Kidney (tissue), 14 donors: ENCODE data around the gene ID2. TPM values are rescaled to one million over a fixed set of nuclear protein-coding genes. Genes with fewer than 3 reads are reported as not detected.

ENCODE experiments used
- DNase-seq, 5 donors: peaks; one replicate each; pipeline ENCODE4 v3.0.0-alpha.2; 2013 to 2020
- FAIRE-seq: peaks from 2 replicates; lab custom pipeline; 2012; peaks lifted over from hg19 to GRCh38; lab: Jason Lieb, UNC
- H3K27ac ChIP-seq, 2 donors: one replicate each; pipeline ENCODE4 v1.7.0; 2013; ENCODE audit warnings: low read depth in 2 of 2, low read length in 2 of 2, inconsistent platforms in 1 of 2
- H3K27me3 ChIP-seq: one replicate; pipeline ENCODE4 v1.7.1; 2013; ENCODE audit warnings: low read length, inconsistent platforms; ENCODE audit not compliant: control insufficient read depth, insufficient read depth
- H3K36me3 ChIP-seq, 3 donors: one replicate each; pipeline versions ENCODE4 v1.7.0 to v1.7.1; 2013; ENCODE audit warnings: low read length in 3 of 3, control low read depth in 1 of 3, inconsistent platforms in 1 of 3; ENCODE audit not compliant: insufficient read depth in 3 of 3, control insufficient read depth in 2 of 3
- H3K4me1 ChIP-seq, 3 donors: one replicate each; pipeline versions ENCODE4 v1.7.0 to v1.7.1; 2013; ENCODE audit warnings: low read length in 3 of 3, inconsistent platforms in 1 of 3, low read depth in 1 of 3; ENCODE audit not compliant: control insufficient read depth in 2 of 3, insufficient read depth in 2 of 3
- H3K4me3 ChIP-seq, 3 donors: one replicate each; pipeline versions ENCODE4 v1.7.0 to v1.8.1; 2013; ENCODE audit warnings: low read length in 3 of 3, control low read depth in 1 of 3, inconsistent platforms in 1 of 3
- H3K9ac ChIP-seq, 3 donors: one replicate each; pipeline versions ENCODE4 v1.7.0 to v1.7.1; 2013; ENCODE audit warnings: low read length in 3 of 3, control low read depth in 1 of 3, inconsistent platforms in 1 of 3
- H3K9me3 ChIP-seq, 3 donors: one replicate each; pipeline versions ENCODE4 v1.7.0 to v1.7.1; 2013; ENCODE audit warnings: low read length in 3 of 3, control low read depth in 1 of 3, inconsistent platforms in 1 of 3; ENCODE audit not compliant: control insufficient read depth in 2 of 3, insufficient read depth in 1 of 3
- CTCF ChIP-seq: IDR thresholded peaks from 3 replicates; pipeline ENCODE4 v1.5.1; 2012; ENCODE audit warnings: mild to moderate bottlenecking, moderate library complexity, borderline replicate concordance; ENCODE audit not compliant: insufficient read depth; ENCODE audit errors: extremely low read depth
- intact Hi-C: fragments of 100-400 bp; cut with DNase I; formaldehyde crosslinking; loops from one replicate; pipeline ENCODE4 v1.11.1; 2022
- polyA plus RNA-seq: library from polyadenylated mRNA; stranded (reverse); fragments of 350-450 nt; fragmentation: Illumina TruSeq; extraction: RNeasy Lipid Tissue Mini Kit (QIAGEN cat#74804); gene quantifications from one replicate; pipeline ENCODE4 v1.2.3, GENCODE V29; 2014; ENCODE audit warnings: low read depth, low replicate concordance; ENCODE audit not compliant: insufficient read depth
- total RNA-seq: library from RNA; stranded (reverse); fragmentation: NEBNext Ultra II Directional; extraction: Animal tissue kit (Norgen Biotek cat#: 25700); gene quantifications from one replicate; pipeline ENCODE4 v1.2.1, GENCODE V29; 2021
- donor health status: control.
- donor health status: control.
- donor health status: control.
- donor health status: control.
- donor health status: control.
- donor health status: DM: yes; HTN: yes; CAD: no.
- donor health status: Normal renal cell carcinoma (clear cell type).

ID2 gene
- total and polyA plus RNA-seq, 2 donors from 2014 or later: 74.6 to 113 TPM

DNA sequence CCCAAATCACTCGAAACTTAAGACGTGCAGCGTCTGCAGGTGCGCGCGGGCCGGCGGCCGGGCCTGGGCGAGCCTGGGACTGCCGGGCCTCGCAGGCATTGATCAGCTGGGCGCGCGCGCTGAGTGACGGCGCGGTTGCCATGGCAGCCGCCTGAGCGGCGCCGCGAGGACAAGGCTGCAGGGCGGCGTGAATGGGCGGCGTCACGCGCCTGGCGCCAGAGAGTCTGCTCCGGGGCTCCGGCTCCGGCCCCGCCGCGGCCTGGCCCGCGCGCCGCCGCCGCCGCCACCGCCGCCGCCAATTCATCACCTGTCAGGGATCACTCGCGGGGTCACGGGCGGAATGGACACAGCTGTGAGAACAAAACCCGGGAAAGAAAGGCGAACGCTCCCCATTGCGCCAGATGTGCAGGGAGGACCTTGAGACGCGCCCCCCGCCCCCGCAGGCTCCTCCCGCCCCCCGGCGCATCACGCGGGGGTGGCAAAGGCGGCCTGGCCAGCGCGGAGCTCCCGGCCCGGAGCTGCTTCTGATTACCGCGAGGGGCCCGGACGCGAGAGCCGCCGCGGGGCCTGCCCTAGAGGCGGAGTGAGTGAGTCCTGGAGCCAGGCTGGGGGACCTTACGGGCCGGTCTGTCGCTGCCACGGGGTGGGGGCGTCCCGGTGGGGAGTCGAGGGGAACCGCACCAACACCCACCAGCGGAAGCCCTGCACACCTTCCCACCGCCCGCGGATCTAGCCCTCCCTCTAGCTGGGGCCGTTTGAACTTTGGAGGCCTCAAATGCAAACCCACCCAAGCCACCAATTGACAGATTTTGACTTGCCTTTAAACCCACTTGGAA, 2.9 kb upstream of the ID2 start:
- FAIRE-seq: no peak

DNA sequence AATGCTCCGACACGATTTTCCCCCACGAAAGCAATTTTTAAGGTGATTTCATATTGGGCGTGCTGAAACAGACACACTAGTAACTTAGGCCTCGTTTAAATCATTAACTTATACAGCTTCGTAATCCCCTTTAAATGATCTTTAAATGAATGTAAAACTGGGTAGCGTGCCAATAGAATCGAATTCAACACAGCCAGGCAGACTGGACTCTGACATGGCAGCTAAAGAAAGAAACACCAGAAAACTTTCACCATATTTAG, 2.4 kb upstream of the ID2 start:
- H3K36me3 ChIP-seq: no peaks in the 10 kb centered on the region
- H3K9me3 ChIP-seq: peaks cover 0 to 4% (median 0%) of the 10 kb centered on the region in 3 donors
- FAIRE-seq (no peak), DNase-seq (no peak)
- no peak for TF ChIP-seq CTCF
- peak overlapping the region; percentile 91 to 98 for H3K27ac ChIP-seq
- H3K4me1 ChIP-seq: peaks cover 2 to 23% (median 8%) of the 10 kb centered on the region in 3 donors
- H3K9ac ChIP-seq: peak overlapping the region; percentile 56 to 90 (median 83)
- no peaks in the 10 kb centered on the region for H3K27me3 ChIP-seq
- peak overlapping the region; percentile 69 to 78 (median 74) for H3K4me3 ChIP-seq
- intact Hi-C loops: no loop called here

More for the DNA sequence above, 2.9 kb upstream of the ID2 start:
- DNase-seq: peak; percentile 97 to 99 (median 98)
- peaks cover 2 to 23% (median 8%) of the 10 kb centered on the region in 3 donors for H3K4me1 ChIP-seq
- peaks cover 0 to 7% (median 0%) of the 10 kb centered on the region in 3 donors for H3K9me3 ChIP-seq
- no peak for TF ChIP-seq CTCF
- peak overlapping the region; percentile 91 to 98 for H3K27ac ChIP-seq
- H3K36me3 ChIP-seq: no peaks in the 10 kb centered on the region
- H3K9ac ChIP-seq: peak overlapping the region; percentile 56 to 90 (median 83)
- H3K27me3 ChIP-seq: no peaks in the 10 kb centered on the region
- intact Hi-C loops: no loop called here
- peak overlapping the region; percentile 69 to 78 (median 74) for H3K4me3 ChIP-seq

GRCh38 chr2:8679827-8680731, 1.8 kb upstream of the ID2 start:
- Histone ChIP-seq H3K27me3 (no peaks in the 10 kb centered on the region), H3K27ac (peak overlapping the region; percentile 91 to 98), H3K9me3 (no peaks in the 10 kb centered on the region), H3K36me3 (no peaks in the 10 kb centered on the region), H3K4me1 (peaks cover 2 to 17% (median 8%) of the 10 kb centered on the region in 3 donors), H3K9ac (peak overlapping the region; percentile 56 to 90 (median 83)), H3K4me3 (peak overlapping the region; percentile 69 to 78 (median 74))
- DNase-seq (peak; percentile 83 to 95 (median 91)), FAIRE-seq (no peak)
- intact Hi-C loops: loop anchor here (10.0 kb wide), 1 partner anchor 955 kb away; no protein-coding TSS in a partner anchor
- TF ChIP-seq CTCF: no peak
